GM04503 (cell line): ENCODE results near the gene ANKRD33B.
"Not testable (repeated sequence)": the region's sequence is repeated elsewhere in the genome, so short reads cannot be mapped to it uniquely, and the experiment has no call there.

Source experiments
- DNase-seq: peaks from one replicate; pipeline ENCODE4 v3.0.0-alpha.2; 2012; ENCODE audit warnings: low read depth

The ANKRD33B gene

DNA sequence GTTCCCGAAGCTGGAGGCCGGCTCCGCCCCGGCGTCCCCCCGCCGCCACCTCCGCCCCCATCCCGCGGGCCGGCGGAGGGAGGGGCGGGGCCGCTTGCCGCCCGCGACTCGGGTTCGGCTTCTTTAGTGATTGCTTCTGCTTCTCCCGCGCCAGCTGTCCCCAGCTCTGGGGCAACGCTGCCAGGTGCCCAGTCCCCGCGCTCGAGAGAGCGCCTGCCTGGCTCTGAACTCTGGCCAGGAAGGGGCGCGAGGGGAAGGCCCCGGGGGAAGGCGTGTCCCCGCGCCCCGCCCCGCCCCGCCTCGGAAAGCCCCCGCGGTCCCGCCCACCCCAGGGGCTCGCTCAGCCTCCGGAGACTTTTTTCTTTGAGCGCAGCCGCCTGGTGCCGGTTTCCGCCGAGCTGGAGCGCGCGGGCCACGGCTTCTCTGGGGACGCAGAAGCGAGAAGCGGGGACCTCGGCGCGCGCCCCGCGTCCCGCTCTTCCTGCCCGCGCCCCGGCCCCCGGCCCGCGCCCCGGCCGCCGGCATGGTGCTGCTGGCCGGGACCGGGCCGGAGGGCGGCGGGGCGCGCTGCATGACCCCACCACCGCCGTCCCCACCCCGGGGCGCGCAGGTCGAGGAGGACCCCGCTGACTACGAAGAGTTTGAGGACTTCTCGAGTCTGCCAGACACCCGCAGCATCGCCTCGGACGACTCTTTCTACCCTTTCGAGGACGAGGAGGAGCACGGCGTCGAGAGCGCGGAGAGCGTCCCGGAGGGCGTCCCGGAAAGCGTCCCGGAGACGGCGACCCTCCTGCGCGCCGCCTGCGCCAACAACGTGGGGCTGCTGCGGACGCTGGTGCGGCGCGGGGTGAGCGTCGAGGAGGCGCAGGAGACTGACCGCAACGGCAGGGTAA, at the start of gene ANKRD33B:
Gene ANKRD33B, plus strand, starts transcription at position 126 of the 893 bp plus-strand sequence. Its CDS starts 398 bp downstream, at position 524.
- no peak for DNase-seq

GRCh38 chr5:10514572-10514971, 49.3 kb upstream of the ANKRD33B start:
- DNase-seq = not testable (repeated sequence)

DNA sequence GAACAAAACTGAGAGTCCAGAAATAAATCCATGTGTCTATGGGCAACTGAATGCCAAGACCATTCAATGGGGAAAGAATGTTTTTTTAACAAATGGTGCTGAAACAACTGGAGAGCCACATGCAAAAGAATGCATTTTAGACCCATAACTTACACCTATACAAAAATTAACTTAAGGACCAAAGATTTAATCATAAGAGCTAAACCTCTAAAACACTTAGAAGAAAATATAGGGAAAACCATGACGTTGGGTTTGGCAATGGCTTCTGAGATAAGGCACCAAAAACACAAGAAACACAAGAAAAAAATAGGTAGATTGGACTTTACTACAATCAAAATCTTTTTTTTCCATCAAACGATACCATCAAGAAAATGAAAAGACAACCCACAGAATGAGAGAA, 48.4 kb upstream of the ANKRD33B start:
- no peak for DNase-seq

DNA sequence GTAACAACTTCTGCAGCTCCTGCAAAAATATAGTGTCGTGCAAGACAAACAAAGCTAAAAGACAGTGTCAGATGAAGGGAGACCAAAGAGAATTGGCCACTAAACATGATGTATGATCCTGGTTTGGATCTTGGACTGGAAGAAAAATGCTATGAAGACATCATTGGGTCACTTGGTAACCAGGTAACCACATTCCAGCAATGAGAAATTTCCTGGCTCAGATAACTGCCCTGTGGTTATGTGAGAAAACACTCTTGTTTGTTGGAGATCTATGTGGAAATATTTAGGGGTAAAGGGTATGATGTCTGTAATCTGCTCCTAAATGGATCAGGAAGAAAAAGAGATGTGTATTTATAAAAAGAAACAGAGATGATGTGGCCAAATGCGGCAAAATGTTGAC, 45.5 kb upstream of the ANKRD33B start:
- peak; percentile 75 for DNase-seq

DNA sequence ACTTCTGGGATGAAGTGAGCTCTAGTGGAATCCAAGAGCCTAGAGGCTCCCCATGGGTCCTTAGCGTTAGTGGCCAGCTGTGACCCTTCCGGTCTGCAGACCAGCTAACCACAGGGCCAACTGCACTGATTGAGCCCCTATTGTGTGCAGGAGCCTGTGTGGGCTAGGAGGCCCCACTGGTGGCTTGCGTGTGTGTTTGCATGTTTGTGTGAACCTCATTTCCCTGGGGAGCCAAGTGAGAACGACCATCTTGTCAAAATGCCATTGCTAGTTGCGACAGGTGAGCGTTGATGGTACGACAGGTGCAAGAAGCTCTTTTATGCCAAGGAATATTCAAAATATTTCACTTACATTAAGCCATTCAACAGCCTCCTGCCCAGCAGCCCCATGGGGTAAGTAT, 44.1 kb upstream of the ANKRD33B start:
- DNase-seq = no peak

GRCh38 chr5:10520706-10521105, 43.2 kb upstream of the ANKRD33B start:
- no peak for DNase-seq

DNA sequence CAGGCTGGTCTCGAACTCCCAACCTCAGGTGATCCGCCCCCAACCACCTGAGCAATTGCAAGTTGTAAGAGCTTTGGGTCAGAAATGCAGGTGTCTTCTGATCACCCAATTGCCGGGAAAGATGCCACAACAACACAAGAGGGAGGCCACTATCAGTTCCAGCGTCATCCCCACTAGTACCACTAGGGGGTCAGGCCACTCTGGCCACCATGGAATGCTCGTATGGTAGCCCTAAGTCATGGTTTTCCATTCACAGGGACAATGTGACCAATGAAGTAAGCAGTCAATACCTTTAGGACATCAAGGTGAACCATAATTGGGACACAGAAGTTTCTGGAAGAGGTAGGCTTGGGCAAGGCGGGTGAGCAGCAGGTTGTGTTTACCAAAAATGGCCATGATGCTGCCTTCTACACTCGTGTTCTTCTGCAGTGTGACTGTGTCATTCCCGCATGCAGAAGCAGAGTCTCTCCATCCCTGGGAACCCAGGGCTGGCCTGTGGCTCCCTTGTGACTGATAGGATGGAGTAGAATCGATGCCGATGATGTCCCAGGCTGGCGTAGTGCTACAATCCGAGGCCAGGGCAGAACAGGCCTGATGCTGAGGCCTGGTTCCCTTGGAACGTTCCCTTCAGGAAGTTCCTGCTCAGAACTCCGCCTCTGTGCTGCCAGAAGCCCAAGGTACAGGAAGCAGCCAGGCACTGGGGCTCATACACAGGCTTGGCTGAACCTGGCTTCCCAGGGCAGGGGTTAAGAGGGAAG, 42.2 kb upstream of the ANKRD33B start:
- DNase-seq = no peak

GRCh38 chr5:10522224-10522611, 41.7 kb upstream of the ANKRD33B start:
- no peak for DNase-seq

DNA sequence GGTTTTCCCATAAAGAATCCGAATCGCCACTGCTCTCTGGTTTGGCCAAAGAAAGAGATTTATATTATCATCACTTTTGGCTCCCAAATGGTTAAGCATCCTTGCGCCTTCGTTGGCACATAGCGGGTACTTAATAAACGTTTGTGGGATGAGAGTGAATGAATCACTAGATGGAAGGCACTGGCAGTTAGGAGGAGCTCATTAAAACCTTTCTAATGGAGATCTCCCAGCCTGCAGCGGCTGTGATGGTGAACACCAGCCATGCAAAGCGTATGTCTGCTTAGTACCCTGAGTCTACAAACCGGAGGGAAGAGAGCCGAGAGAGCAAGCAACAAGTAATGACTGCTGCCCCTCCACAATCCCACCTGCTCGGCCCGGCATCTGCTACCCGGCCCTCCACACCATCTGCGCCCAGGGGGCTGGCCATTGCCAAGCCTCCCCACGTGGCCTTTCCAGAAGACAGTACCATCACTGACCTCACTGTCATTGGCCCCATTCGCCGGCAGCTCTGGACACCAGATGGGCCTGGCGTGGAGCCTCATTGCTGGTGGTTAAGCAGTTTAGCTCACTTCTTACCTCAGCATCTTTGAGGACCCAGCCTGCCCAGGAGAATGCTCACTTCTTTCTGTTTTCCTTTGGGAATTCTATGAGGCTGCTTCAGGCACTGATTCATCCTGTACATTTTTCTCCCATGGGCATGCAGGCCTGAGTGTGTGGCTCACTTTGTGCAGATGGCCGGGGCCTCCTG, 39.3 kb upstream of the ANKRD33B start:
- peak; percentile 97 for DNase-seq

DNA sequence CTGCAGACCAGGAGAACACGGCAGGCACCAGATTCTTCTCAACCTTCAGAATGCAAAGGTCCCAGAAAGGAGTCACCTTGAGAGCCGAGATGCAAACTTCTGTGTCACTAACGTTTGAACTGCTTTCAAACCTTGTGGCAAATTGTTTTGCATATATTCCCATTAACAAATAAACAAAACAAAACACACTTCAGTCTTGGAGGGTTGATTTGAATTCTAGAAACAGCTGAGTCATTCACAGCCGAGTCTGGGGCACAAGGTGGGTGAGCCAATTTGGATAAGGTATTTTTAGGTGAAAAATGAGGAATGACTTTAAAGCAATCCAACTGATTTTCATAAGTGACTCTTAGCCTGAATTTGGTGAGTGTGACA, 38.8 kb upstream of the ANKRD33B start:
- DNase-seq = no peak

DNA sequence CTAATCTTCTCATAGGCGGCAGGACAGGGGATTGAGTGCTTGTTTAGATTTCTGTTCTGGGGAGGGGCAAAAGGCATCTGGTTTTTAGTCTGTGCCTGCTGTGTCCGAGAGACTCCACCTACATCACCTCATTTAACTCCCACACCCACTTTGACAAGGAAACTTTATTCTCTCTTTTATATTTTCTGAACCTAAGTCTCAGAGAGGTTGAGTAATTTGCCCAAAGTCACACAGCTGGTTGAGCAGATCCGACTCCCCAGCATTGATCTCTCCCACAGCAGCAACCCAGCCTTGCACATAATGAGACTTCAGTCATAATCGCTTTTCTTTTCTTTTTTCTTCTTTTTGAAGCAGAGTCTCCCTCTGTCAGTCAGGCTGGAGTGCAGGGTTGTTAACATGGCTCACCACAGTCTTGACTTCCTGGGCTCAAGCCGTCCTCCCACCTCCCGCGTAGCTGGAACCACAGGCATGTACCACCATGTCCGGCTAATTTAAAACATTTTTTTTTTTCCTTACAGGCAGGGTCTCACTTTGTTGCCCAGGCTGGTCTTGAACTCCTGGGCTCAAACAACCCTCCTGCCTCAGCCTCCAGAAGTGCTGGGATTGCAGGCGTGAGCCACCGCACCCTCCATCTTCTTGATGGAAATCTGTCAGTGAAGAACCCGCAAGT, 36.5 kb upstream of the ANKRD33B start:
- no peak for DNase-seq

- peak; percentile 55 for DNase-seq
Measured at GRCh38 chr5:10528056-10528816, 35.6 kb upstream of the ANKRD33B start.

DNA sequence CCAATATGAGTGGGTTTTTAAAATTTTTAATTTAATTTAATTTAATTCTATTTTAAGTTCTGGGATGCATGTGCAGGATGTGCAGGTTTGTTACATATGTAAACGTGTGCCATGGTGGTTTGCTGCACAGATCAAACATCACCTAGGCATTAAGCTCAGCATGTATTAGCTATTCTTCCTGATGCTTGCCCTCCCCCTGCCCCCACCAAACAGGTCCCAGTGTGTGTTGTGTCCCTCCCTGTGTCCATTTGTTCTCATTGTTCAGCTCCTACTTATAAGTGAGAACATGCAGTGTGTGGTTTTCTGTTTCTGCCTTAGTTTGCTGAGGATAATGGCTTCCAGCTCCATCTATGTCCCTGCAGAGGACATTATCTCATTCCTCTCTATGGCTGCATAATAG, 35.0 kb upstream of the ANKRD33B start:
- DNase-seq = no peak

DNA sequence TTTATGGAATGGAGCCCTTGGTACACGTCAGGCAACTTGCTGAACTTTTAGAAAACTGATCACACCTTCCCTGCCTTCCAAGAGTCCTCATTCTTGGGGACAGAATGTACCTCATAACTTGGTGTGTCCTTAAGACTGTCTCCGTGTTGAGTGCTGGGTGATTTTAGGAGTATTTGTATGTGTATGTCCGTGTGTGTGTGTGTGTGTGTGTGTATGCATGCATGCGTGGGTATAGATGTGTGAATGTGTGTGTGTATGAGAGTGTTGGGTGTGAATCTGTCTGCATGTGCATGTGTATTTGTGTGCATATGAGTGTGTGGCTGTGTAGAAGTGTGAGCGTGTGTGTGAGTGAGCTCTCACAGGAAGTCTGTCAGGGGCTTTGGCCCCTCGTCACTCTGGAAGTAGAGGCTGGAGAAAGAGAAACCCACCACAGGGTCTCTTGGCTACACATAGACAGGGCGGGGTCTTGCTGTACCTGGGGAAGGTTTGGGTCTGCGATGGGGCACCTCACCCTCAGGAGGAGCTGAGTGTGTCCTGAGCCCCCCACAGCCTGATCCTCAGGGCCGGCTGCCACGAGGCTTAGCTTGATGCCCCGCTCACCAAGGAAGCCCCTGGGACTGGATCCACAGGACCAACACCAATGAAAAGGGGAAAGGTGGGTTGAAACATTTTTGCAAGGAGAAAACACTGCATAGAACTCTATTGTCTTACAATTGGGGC, 33.1 kb upstream of the ANKRD33B start:
- DNase-seq = no peak

DNA sequence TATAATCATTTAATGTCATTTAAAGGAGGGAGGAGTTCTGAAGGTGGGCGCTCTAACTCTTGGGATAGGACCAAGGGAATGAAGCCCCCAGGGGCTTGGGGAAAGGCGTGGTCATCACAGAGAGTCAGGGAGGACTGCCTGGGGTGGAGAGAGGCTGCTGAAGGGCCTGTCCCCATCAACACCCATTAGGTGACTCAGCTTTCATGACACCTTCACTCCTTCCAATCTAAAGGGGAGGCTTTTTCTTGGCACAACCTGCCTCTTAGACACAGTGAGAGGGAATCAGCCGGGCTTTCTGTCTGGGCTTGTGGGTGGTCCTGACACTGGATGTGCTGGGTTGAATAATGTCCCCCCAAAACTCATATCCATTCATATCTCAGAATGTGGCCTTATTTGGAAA, 31.4 kb upstream of the ANKRD33B start:
- DNase-seq = no peak

DNA sequence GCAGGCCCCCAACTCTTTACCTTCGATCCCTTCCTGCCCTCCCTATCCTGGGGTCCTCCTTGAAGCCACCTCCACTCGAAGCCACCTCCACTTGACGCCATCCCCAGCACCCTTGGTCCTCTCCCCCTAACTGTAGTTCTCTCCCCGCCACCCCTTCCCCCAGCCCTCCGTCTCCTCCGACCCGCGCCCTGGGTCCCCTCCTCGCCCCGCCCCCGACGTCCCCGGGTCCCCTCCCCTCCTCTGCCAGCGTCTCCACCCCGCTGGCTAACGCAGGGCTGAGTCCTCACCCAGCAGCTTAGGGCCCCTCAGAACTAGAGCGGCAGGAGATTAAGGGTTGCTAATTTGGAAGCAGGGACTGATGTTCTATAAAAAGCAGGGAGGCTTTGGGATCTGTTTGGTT, 30.6 kb upstream of the ANKRD33B start:
- no peak for DNase-seq

DNA sequence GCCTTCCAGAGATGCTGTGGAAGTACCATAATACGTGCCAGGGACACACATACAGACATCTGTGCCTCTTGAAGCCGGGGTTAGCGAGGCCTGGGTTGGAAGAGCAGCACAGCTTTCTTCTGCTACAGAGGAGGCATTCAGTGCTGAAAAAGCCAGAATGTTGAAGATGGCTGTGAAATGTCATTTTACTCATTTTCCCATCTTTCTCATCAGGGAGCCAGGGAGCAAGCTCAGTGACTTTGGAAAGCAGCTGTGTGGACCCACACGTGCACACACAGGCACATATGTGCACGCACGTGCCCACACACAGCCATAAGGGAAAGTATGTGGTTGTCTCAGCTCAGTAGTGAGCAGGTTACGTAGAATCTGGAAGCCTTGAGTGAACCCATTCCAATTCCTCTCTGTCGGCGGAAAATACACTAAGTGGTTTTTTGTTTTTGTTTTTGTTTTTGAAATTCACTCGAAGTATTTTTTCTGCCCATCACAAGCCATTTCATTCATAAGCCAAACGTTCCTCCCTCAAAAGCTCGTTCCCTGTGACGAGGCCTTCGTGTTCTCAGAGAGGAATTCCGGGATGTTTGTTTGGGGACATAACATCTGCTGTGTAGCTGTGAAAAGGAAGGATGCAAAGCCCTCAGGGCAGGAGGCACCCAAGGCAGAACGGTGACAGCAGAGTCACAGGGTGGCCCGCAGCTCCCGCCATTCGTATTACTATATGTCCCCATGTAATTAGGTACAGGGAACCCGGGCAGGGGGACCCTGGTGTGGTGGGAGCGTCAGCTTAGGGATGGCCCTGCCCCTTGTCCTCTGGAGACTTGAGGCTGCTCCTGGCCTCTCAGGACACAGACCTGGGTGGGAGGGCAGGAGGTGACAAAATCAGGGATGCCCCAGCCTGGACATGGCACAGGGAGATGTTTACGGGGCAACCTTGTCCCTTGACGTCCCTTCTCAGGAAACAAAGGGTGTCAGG, 29.0 kb upstream of the ANKRD33B start:
- DNase-seq = no peak

- DNase-seq = no peak
Measured at GRCh38 chr5:10536511-10536910, 27.4 kb upstream of the ANKRD33B start.

DNA sequence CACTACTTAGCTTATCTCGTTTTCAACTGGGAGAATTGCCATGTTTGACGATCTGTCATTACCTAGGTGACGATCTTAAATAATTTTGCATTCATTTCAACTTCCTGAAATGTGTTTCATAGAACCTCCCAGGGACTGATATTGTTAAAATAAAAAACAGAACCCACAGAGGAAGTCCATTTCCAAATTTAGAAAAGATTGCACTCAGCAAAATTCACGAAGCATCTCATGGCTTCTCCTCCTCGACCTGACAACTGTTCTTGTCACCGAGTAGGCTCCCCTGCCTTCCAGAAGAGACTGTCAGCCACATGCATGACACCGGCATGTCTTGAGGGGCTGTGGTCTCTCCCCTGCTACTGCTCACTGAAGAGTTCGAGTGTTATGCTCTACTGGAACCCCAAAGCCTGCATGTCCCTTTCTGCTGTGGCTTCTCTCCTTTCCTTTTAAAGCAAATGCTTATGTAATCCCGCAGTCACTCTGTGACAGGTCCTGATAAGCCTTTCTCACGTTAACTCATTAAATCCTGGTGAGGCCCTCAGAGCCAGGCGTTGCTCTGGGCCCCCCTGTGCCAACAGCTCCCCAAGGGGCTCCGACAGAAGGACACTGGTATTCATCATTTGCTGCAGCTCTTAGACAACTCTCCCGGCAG, 26.8 kb upstream of the ANKRD33B start:
- no peak for DNase-seq
